Parathyroid adenoma (tissue), 2 donors: ENCODE results near the gene RIPK4.
A peak's percentile ranks its signal among the peaks of the same experiment; 100 is the strongest.

Experiments used
- H2AFZ ChIP-seq: fragments of 300-600 bp; sonication (generic); one replicate; pipeline ENCODE4 v1.7.0; 2017; ENCODE audit warnings: antibody characterized with exemption, mild to moderate bottlenecking
- H3K27ac ChIP-seq: fragments of 300-600 bp; sonication (generic); one replicate; pipeline ENCODE4 v1.7.0; 2017
- H3K27me3 ChIP-seq: fragments of 300-600 bp; sonication (generic); one replicate; pipeline ENCODE4 v1.7.0; 2017; ENCODE audit warnings: low read length; ENCODE audit not compliant: control insufficient read depth, insufficient read depth
- H3K36me3 ChIP-seq: fragments of 300-600 bp; sonication (generic); one replicate; pipeline ENCODE4 v1.7.0; 2017; ENCODE audit warnings: low read length; ENCODE audit not compliant: control insufficient read depth, insufficient read depth
- H3K4me1 ChIP-seq: fragments of 300-600 bp; sonication (generic); one replicate; pipeline ENCODE4 v1.7.0; 2017; ENCODE audit warnings: control low read depth
- H3K4me2 ChIP-seq: fragments of 300-600 bp; sonication (generic); one replicate; pipeline ENCODE4 v1.7.0; 2017; ENCODE audit warnings: low read length
- H3K4me3 ChIP-seq: fragments of 300-600 bp; sonication (generic); one replicate; pipeline ENCODE4 v1.7.0; 2017; ENCODE audit warnings: low read depth, low read length
- H3K79me2 ChIP-seq: fragments of 300-600 bp; sonication (generic); one replicate; pipeline ENCODE4 v1.7.0; 2017; ENCODE audit warnings: control low read depth
- H3K9ac ChIP-seq: fragments of 300-600 bp; sonication (generic); one replicate; pipeline ENCODE4 v1.7.0; 2017; ENCODE audit warnings: mild to moderate bottlenecking
- H3K9me3 ChIP-seq: fragments of 300-600 bp; sonication (generic); one replicate; pipeline ENCODE4 v1.7.0; 2017; ENCODE audit warnings: low read length; ENCODE audit not compliant: control insufficient read depth
- CTCF ChIP-seq: fragments of 300-600 bp; sonication (generic); IDR thresholded peaks from one replicate; pipeline ENCODE4 v1.7.0; 2017; ENCODE audit warnings: antibody characterized with exemption, mild to moderate bottlenecking
- donor health status: primary hyperparathyroidism.

Gene RIPK4

GRCh38 chr21:41761934-41762635 is 4.8 kb downstream of the RIPK4 start:
- no peaks in the 10 kb centered on the region for H3K9me3 ChIP-seq
- H2AFZ ChIP-seq: no peak overlapping the region
- peaks cover 2% of the 10 kb centered on the region for H3K4me1 ChIP-seq
- no peak overlapping the region for H3K27ac ChIP-seq
- H3K4me2 ChIP-seq: peak overlapping the region; percentile 64
- no peaks in the 10 kb centered on the region for H3K27me3 ChIP-seq
- no peaks in the 10 kb centered on the region for H3K36me3 ChIP-seq
- peak overlapping the region; percentile 36 for H3K4me3 ChIP-seq
- H3K9ac ChIP-seq: no peak overlapping the region
- H3K79me2 ChIP-seq: peaks cover 14% of the 10 kb centered on the region
- TF ChIP-seq CTCF: no peak

- no peaks in the 10 kb centered on the region for H3K27me3 ChIP-seq
- H3K79me2 ChIP-seq: peaks cover 14% of the 10 kb centered on the region
- H3K4me2 ChIP-seq: peak overlapping the region; percentile 64
- H2AFZ ChIP-seq: no peak overlapping the region
- no peaks in the 10 kb centered on the region for H3K9me3 ChIP-seq
- H3K27ac ChIP-seq: no peak overlapping the region
- peak overlapping the region; percentile 36 for H3K4me3 ChIP-seq
- no peak for TF ChIP-seq CTCF
- H3K36me3 ChIP-seq: no peaks in the 10 kb centered on the region
- peaks cover 2% of the 10 kb centered on the region for H3K4me1 ChIP-seq
- H3K9ac ChIP-seq: no peak overlapping the region
These were observed 5.5 kb downstream of the RIPK4 start for GRCh38 chr21:41761211-41761933.

GRCh38 chr21:41760411-41760810 is 6.4 kb downstream of the RIPK4 start:
- no peak overlapping the region for H3K4me2 ChIP-seq
- H3K9me3 ChIP-seq: no peaks in the 10 kb centered on the region
- no peaks in the 10 kb centered on the region for H3K27me3 ChIP-seq
- H3K36me3 ChIP-seq: no peaks in the 10 kb centered on the region
- H3K27ac ChIP-seq: no peak overlapping the region
- H3K79me2 ChIP-seq: peaks cover 14% of the 10 kb centered on the region
- peaks cover 2% of the 10 kb centered on the region for H3K4me1 ChIP-seq
- no peak overlapping the region for H2AFZ ChIP-seq
- TF ChIP-seq CTCF: no peak
- no peak overlapping the region for H3K9ac ChIP-seq
- no peak overlapping the region for H3K4me3 ChIP-seq

- Histone ChIP-seq H3K27ac (no peak overlapping the region), H3K36me3 (no peaks in the 10 kb centered on the region), H3K4me2 (no peak overlapping the region), H2AFZ (no peak overlapping the region), H3K27me3 (no peaks in the 10 kb centered on the region), H3K4me3 (no peak overlapping the region), H3K4me1 (peaks cover 2% of the 10 kb centered on the region), H3K9ac (no peak overlapping the region), H3K9me3 (no peaks in the 10 kb centered on the region), H3K79me2 (peaks cover 14% of the 10 kb centered on the region)
- TF ChIP-seq CTCF: no peak
These were observed 6.9 kb downstream of the RIPK4 start for GRCh38 chr21:41759926-41760325.
